ENCODE results near the gene PRKG1. TPM values are rescaled to one million over a fixed set of nuclear protein-coding genes. Genes with fewer than 3 reads are reported as not detected.

Gene PRKG1
- total RNA-seq, 1 experiment from 2014 or later = 0.21 TPM

- intact Hi-C loops (cut with micrococcal nuclease; ENCODE audit: unreplicated experiment) = no loop called here
- Mint-ChIP-seq H3K36me3 (ENCODE audit: insufficient read depth, unreplicated experiment) (no peaks in the 10 kb centered on the region), H3K9me3 (ENCODE audit: low read depth, unreplicated experiment) (peaks cover 4% of the 10 kb centered on the region), H3K4me1 (ENCODE audit: low read depth, unreplicated experiment) (no peaks in the 10 kb centered on the region), H3K27ac (ENCODE audit: unreplicated experiment) (no peak overlapping the region), H3K27me3 (ENCODE audit: unreplicated experiment) (peaks cover 13% of the 10 kb centered on the region), H3K4me3 (ENCODE audit: low read depth, unreplicated experiment) (no peak overlapping the region)
- TF ChIP-seq, protein P1, sequence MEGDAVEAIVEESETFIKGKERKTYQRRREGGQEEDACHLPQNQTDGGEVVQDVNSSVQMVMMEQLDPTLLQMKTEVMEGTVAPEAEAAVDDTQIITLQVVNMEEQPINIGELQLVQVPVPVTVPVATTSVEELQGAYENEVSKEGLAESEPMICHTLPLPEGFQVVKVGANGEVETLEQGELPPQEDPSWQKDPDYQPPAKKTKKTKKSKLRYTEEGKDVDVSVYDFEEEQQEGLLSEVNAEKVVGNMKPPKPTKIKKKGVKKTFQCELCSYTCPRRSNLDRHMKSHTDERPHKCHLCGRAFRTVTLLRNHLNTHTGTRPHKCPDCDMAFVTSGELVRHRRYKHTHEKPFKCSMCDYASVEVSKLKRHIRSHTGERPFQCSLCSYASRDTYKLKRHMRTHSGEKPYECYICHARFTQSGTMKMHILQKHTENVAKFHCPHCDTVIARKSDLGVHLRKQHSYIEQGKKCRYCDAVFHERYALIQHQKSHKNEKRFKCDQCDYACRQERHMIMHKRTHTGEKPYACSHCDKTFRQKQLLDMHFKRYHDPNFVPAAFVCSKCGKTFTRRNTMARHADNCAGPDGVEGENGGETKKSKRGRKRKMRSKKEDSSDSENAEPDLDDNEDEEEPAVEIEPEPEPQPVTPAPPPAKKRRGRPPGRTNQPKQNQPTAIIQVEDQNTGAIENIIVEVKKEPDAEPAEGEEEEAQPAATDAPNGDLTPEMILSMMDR (IDR thresholded peaks at IDR 0.05; ENCODE audit: unreplicated experiment) = no peak
- no peak for DNase-seq
- CTCF ChIA-PET = no interaction called here
- BruUV-seq (replicated peaks) = no TSS peak
Observed at GRCh38 chr10:51321980-51322379, 247.7 kb downstream of the PRKG1 start.

DNA sequence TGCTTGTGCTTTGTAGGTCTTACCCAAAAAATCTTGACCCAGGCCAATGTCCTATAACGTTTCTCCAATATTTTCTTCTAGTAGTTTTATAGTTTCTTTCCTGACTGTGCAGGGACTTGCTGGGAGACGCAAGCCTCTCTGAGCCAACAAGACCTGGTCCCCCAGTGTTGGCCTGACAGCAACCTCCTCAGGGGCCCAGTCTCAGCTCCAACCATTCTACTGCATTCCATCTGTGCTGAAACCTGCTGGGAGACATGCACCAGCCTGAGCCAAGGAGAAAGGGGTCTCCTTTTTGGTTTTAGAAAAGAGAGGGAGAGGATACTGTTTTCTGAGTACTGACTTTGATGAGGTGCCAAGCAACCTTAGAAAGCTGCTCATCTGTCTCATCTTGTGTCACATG lies 251.4 kb downstream of the PRKG1 start:
- BruUV-seq (replicated peaks) = no TSS peak
- Mint-ChIP-seq H3K4me1 (ENCODE audit: low read depth, unreplicated experiment) (no peaks in the 10 kb centered on the region), H3K4me3 (ENCODE audit: low read depth, unreplicated experiment) (no peak overlapping the region), H3K27ac (ENCODE audit: unreplicated experiment) (no peak overlapping the region), H3K36me3 (ENCODE audit: insufficient read depth, unreplicated experiment) (no peaks in the 10 kb centered on the region), H3K9me3 (ENCODE audit: low read depth, unreplicated experiment) (peaks cover 4% of the 10 kb centered on the region), H3K27me3 (ENCODE audit: unreplicated experiment) (no peaks in the 10 kb centered on the region)
- TF ChIP-seq, protein P1 (IDR thresholded peaks at IDR 0.05; ENCODE audit: unreplicated experiment) = no peak
- no peak for DNase-seq
- CTCF ChIA-PET = no interaction called here
- intact Hi-C loops (cut with micrococcal nuclease; ENCODE audit: unreplicated experiment) = no loop called here

DNA sequence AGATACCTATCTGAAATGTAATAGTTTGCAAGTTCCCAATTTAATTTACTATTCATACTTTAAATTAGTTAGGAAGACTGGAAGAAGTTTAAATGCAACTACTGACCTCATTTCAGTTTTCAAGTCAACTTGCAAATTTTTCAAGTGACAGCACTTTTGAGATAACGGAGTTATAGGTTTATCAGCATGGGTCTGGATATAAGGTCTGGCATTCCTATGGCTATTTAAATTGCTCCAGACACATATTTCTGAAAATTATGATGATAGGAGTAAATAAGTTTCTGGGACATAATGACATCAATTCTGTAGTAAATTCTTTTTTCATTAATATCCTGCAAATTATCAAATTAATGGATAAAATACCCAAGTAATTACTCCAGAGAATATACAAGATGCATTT lies 251.9 kb downstream of the PRKG1 start:
- Mint-ChIP-seq H3K4me3 (ENCODE audit: low read depth, unreplicated experiment) (no peak overlapping the region), H3K4me1 (ENCODE audit: low read depth, unreplicated experiment) (no peaks in the 10 kb centered on the region), H3K27me3 (ENCODE audit: unreplicated experiment) (no peaks in the 10 kb centered on the region), H3K36me3 (ENCODE audit: insufficient read depth, unreplicated experiment) (no peaks in the 10 kb centered on the region), H3K9me3 (ENCODE audit: low read depth, unreplicated experiment) (peaks cover 4% of the 10 kb centered on the region), H3K27ac (ENCODE audit: unreplicated experiment) (no peak overlapping the region)
- intact Hi-C loops (cut with micrococcal nuclease; ENCODE audit: unreplicated experiment) = no loop called here
- CTCF ChIA-PET = no interaction called here
- TF ChIP-seq, protein P1 (IDR thresholded peaks at IDR 0.05; ENCODE audit: unreplicated experiment) = no peak
- no peak for DNase-seq
- BruUV-seq (replicated peaks) = no TSS peak

GRCh38 chr10:51327432-51327831 lies 253.1 kb downstream of the PRKG1 start:
- no TSS peak for BruUV-seq (replicated peaks)
- no peaks in the 10 kb centered on the region for H3K36me3 Mint-ChIP-seq (ENCODE audit: insufficient read depth, unreplicated experiment)
- CTCF ChIA-PET = no interaction called here
- intact Hi-C loops (cut with micrococcal nuclease; ENCODE audit: unreplicated experiment) = no loop called here
- no peak for DNase-seq
- H3K4me1 Mint-ChIP-seq (ENCODE audit: low read depth, unreplicated experiment) = no peaks in the 10 kb centered on the region
- H3K9me3 Mint-ChIP-seq (ENCODE audit: low read depth, unreplicated experiment) = peaks cover 4% of the 10 kb centered on the region
- TF ChIP-seq, protein P1 (IDR thresholded peaks at IDR 0.05; ENCODE audit: unreplicated experiment) = no peak
- no peak overlapping the region for H3K4me3 Mint-ChIP-seq (ENCODE audit: low read depth, unreplicated experiment)
- H3K27ac Mint-ChIP-seq (ENCODE audit: unreplicated experiment) = no peak overlapping the region
- H3K27me3 Mint-ChIP-seq (ENCODE audit: unreplicated experiment) = no peaks in the 10 kb centered on the region

DNA sequence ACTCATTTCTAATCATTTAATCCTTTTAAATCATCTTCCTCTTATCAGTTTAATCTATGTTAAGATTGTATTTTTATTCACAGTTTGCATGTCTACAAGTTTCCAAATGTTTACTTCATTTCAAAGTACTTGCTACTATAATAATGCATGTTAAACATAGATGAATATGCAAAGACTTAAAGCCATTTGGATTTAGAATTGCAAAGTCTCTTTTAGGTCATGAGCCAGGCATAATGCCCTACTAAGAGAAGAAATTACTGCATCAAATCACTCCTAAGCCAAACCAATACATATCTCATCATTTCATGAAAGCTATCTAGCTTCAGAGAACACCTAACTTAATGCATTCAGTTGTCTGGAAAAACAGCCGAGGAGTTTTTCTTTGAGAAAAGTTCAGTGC lies 266.1 kb downstream of the PRKG1 start:
- Mint-ChIP-seq H3K4me1 (ENCODE audit: low read depth, unreplicated experiment) (no peaks in the 10 kb centered on the region), H3K4me3 (ENCODE audit: low read depth, unreplicated experiment) (no peak overlapping the region), H3K36me3 (ENCODE audit: insufficient read depth, unreplicated experiment) (no peaks in the 10 kb centered on the region), H3K9me3 (ENCODE audit: low read depth, unreplicated experiment) (no peaks in the 10 kb centered on the region), H3K27ac (ENCODE audit: unreplicated experiment) (no peak overlapping the region), H3K27me3 (ENCODE audit: unreplicated experiment) (no peaks in the 10 kb centered on the region)
- TF ChIP-seq, protein P1 (IDR thresholded peaks at IDR 0.05; ENCODE audit: unreplicated experiment) = no peak
- no peak for DNase-seq
- BruUV-seq (replicated peaks) = no TSS peak
- intact Hi-C loops (cut with micrococcal nuclease; ENCODE audit: unreplicated experiment) = no loop called here
- CTCF ChIA-PET = no interaction called here
